HEK293 (cell line): ENCODE results near the gene ATAD1.

ENCODE experiments used
- CTCF ChIA-PET: fragments of 350-600 bp; formaldehyde crosslinking; extraction: SDS; loops from one replicate; lab custom pipeline; 2021; ENCODE audit warnings: antibody characterized with exemption; lab: Yijun Ruan, JAX
- POLR2A ChIA-PET: fragments of 300-600 bp; formaldehyde crosslinking; extraction: SDS; loops from one replicate; lab custom pipeline; 2020; ENCODE audit warnings: antibody characterized with exemption, inconsistent platforms; lab: Yijun Ruan, JAX
- H3K27ac ChIP-seq: fragments of 200-500 bp; sonication (Bioruptor generic); 2 replicates; pipeline ENCODE4 v1.5.1; 2014; ENCODE audit warnings: low read depth, low read length, control low read depth, inconsistent platforms; ENCODE audit errors: extremely low read depth
- H3K36me3 ChIP-seq, 2 experiments: fragments of 200-500 bp in 1 of 2; sonication (Bioruptor generic) in 1 of 2; 1 replicate in 1 of 2; 2 replicates in 1 of 2; pipeline ENCODE4 v1.5.1; 2014 to 2017; ENCODE audit warnings: inconsistent platforms in 2 of 2, low read length in 2 of 2; ENCODE audit not compliant: control insufficient read depth in 2 of 2, insufficient read depth in 1 of 2
- H3K4me1 ChIP-seq: fragments of 200-500 bp; sonication (Bioruptor generic); 2 replicates; pipeline ENCODE4 v1.5.1; 2014; ENCODE audit warnings: mild to moderate bottlenecking, low read length, inconsistent platforms; ENCODE audit not compliant: control insufficient read depth, insufficient read depth
- H3K4me3 ChIP-seq: 2 replicates; pipeline ENCODE4 v1.5.1; 2011; ENCODE audit warnings: low read depth, mild to moderate bottlenecking, control low read depth, low read length, moderate library complexity
- H3K9me3 ChIP-seq: fragments of 200-500 bp; sonication (Bioruptor generic); 2 replicates; pipeline ENCODE4 v1.5.1; 2014; ENCODE audit warnings: low read depth, low read length, inconsistent platforms; ENCODE audit not compliant: control insufficient read depth, insufficient read depth
- ATF2 ChIP-seq: fragments of 450-650 bp; formaldehyde crosslinking; IDR thresholded peaks from 2 replicates; pipeline ENCODE4 v1.5.1; 2016; ENCODE audit warnings: missing biosample characterization, missing genetic modification characterization, low read depth
- CTCF ChIP-seq: fragments of 450-650 bp; formaldehyde crosslinking; IDR thresholded peaks from 2 replicates; pipeline ENCODE4 v1.5.1; 2016; ENCODE audit warnings: missing biosample characterization, missing genetic modification characterization
- HOXD13 ChIP-seq: sonication (generic); formaldehyde crosslinking; IDR thresholded peaks from 2 replicates; pipeline ENCODE4 v1.8.0; 2022; ENCODE audit warnings: missing genetic modification reagents, borderline replicate concordance
- KLF10 ChIP-seq: fragments of 450-650 bp; IDR thresholded peaks from 2 replicates; pipeline ENCODE4 v1.5.1; 2018; ENCODE audit warnings: missing biosample characterization, mild to moderate bottlenecking, missing genetic modification characterization
- KLF9 ChIP-seq: fragments of 450-650 bp; formaldehyde crosslinking; IDR thresholded peaks from 2 replicates; pipeline ENCODE4 v1.5.1; 2016; ENCODE audit warnings: missing biosample characterization, missing genetic modification characterization, low read depth
- MZF1 ChIP-seq: fragments of 450-650 bp; formaldehyde crosslinking; IDR thresholded peaks from 2 replicates; pipeline ENCODE4 v1.5.1; 2017; ENCODE audit warnings: missing biosample characterization, missing genetic modification characterization, borderline replicate concordance
- SP2 ChIP-seq: fragments of 450-650 bp; formaldehyde crosslinking; IDR thresholded peaks from 2 replicates; pipeline ENCODE4 v1.5.1; 2016; ENCODE audit warnings: missing biosample characterization, missing genetic modification characterization
- YY2 ChIP-seq: fragments of 450-650 bp; formaldehyde crosslinking; IDR thresholded peaks from 2 replicates; pipeline ENCODE4 v1.5.1; 2016; ENCODE audit warnings: missing biosample characterization, missing genetic modification characterization
- ZBTB10 ChIP-seq: fragments of 450-650 bp; formaldehyde crosslinking; IDR thresholded peaks from 2 replicates; pipeline ENCODE4 v1.5.1; 2016; ENCODE audit warnings: missing biosample characterization, missing genetic modification characterization
- ZBTB17 ChIP-seq: fragments of 450-650 bp; formaldehyde crosslinking; IDR thresholded peaks from 2 replicates; pipeline ENCODE4 v1.5.1; 2016; ENCODE audit warnings: missing biosample characterization, missing genetic modification characterization
- ZBTB44 ChIP-seq: fragments of 450-650 bp; IDR thresholded peaks from 2 replicates; pipeline ENCODE4 v1.5.1; 2018; ENCODE audit warnings: missing biosample characterization, mild to moderate bottlenecking, missing genetic modification characterization
- ZEB2 ChIP-seq: fragments of 450-650 bp; formaldehyde crosslinking; IDR thresholded peaks from 2 replicates; pipeline ENCODE4 v1.5.1; 2016; ENCODE audit warnings: missing biosample characterization, missing genetic modification characterization
- ZNF324 ChIP-seq: fragments of 450-650 bp; formaldehyde crosslinking; IDR thresholded peaks from 2 replicates; pipeline ENCODE4 v1.5.1; 2016; ENCODE audit warnings: missing biosample characterization, missing genetic modification characterization
- ZNF350 ChIP-seq: fragments of 450-650 bp; formaldehyde crosslinking; IDR thresholded peaks from 2 replicates; pipeline ENCODE4 v1.5.0; 2017; ENCODE audit warnings: missing biosample characterization, mild to moderate bottlenecking, missing genetic modification characterization
- ZNF366 ChIP-seq: fragments of 450-650 bp; formaldehyde crosslinking; conservative IDR thresholded peaks from 2 replicates; pipeline ENCODE4 v1.5.1; 2016; ENCODE audit warnings: missing biosample characterization, missing genetic modification characterization
- ZNF530 ChIP-seq: fragments of 450-650 bp; formaldehyde crosslinking; IDR thresholded peaks from 2 replicates; pipeline ENCODE4 v1.5.1; 2016; ENCODE audit warnings: low read depth, missing biosample characterization, missing genetic modification characterization
- ZNF555 ChIP-seq: fragments of 450-650 bp; formaldehyde crosslinking; conservative IDR thresholded peaks from 2 replicates; pipeline ENCODE4 v1.5.1; 2017; ENCODE audit warnings: missing biosample characterization, mild to moderate bottlenecking, missing genetic modification characterization, inconsistent platforms
- ZNF561 ChIP-seq: fragments of 450-650 bp; IDR thresholded peaks from 2 replicates; pipeline ENCODE4 v1.5.1; 2018; ENCODE audit warnings: missing biosample characterization, missing genetic modification characterization, borderline replicate concordance
- ZNF654 ChIP-seq: fragments of 450-650 bp; formaldehyde crosslinking; IDR thresholded peaks from 2 replicates; pipeline ENCODE4 v1.5.1; 2016; ENCODE audit warnings: low read depth, missing biosample characterization, missing genetic modification characterization
- ZNF777 ChIP-seq: fragments of 450-650 bp; formaldehyde crosslinking; IDR thresholded peaks from 2 replicates; pipeline ENCODE4 v1.5.1; 2017; ENCODE audit warnings: missing biosample characterization, missing genetic modification characterization, borderline replicate concordance
- ZNF792 ChIP-seq: fragments of 450-650 bp; formaldehyde crosslinking; IDR thresholded peaks from 2 replicates; pipeline ENCODE4 v1.5.1; 2016; ENCODE audit warnings: missing biosample characterization, missing genetic modification characterization

Gene ATAD1

GRCh38 chr10:87734987-87735827, 82.8 kb downstream of the ATAD1 start (continued):
- 0 out of 2 replicates have a peak, but pooled peaks have one; percentile 10 for TF ChIP-seq ZBTB44
- TF ChIP-seq CTCF: peak; percentile 49; the same call in 1 of the 2 replicates
- TF ChIP-seq ZBTB10 (tag by site-specific recombination): no peak
- TF ChIP-seq ZNF530 (tag by site-specific recombination): no peak
- TF ChIP-seq ZBTB17: peak; percentile 53; the same call in 1 of the 2 replicates
- 0 out of 2 replicates have a peak, but pooled peaks have one; percentile 14 for TF ChIP-seq KLF10
- peak; percentile 68; the same call in 1 of the 2 replicates for TF ChIP-seq MZF1 (tag by site-specific recombination)
- no peak for TF ChIP-seq ZNF792
- TF ChIP-seq KLF9 (tag by site-specific recombination): peak; percentile 38; the same call in 1 of the 2 replicates
- peak; percentile 79 for TF ChIP-seq ZNF561 (tag by site-specific recombination)
- TF ChIP-seq YY2 (tag by site-specific recombination): no peak
- peak; percentile 86 for TF ChIP-seq ZNF654
- TF ChIP-seq ZNF366 (tag by site-specific recombination): 0 out of 2 replicates have a peak, but pooled peaks have one; percentile 22

- Histone ChIP-seq H3K9me3 (no peaks in the 10 kb centered on the region), H3K27ac (no peak overlapping the region), H3K4me3 (no peak overlapping the region), H3K4me1 (peaks cover 5% of the 10 kb centered on the region; the same call in 1 of the 2 replicates), H3K36me3 (no peaks in the 10 kb centered on the region; a peak in 1 of 3 replicates)
- TF ChIP-seq ZEB2 (tag by site-specific recombination): no peak
- TF ChIP-seq ZNF350 (tag by site-specific recombination): no peak
- TF ChIP-seq ZNF555: no peak
- no peak for TF ChIP-seq ZNF324 (tag by site-specific recombination)
- TF ChIP-seq SP2 (tag by site-specific recombination): no peak
- no peak for TF ChIP-seq ZNF777 (tag by site-specific recombination)
- no peak for TF ChIP-seq HOXD13 (CRISPR knock-in tag)
- TF ChIP-seq ATF2: no peak
- POLR2A ChIA-PET: no interaction called here
- CTCF ChIA-PET: interaction anchor here (0.6 to 3.8 kb wide), 9 partner anchors 14 to 1105 kb away, joined by 3 to 20 read pairs (median 3); no protein-coding TSS in a partner anchor
Observed at GRCh38 chr10:87733081-87733480, 84.9 kb downstream of the ATAD1 start.
